GM18498 (cell line): Measurements from ENCODE around the gene ATP2A2.
A peak's percentile ranks its signal among the peaks of the same experiment; 100 is the strongest.
"Not testable (repeated sequence)": the region's sequence is repeated elsewhere in the genome, so short reads cannot be mapped to it uniquely, and the experiment has no call there.

ENCODE experiments used
- ATAC-seq: cut with Tn5 transposase; IDR thresholded peaks from one replicate; pipeline ENCODE4 v1.9.1; 2021; ENCODE audit warnings: mild to moderate bottlenecking, moderate library complexity; ENCODE audit not compliant: unreplicated experiment

Gene ATP2A2

GRCh38 chr12:110365489-110366320 is 84.7 kb downstream of the ATP2A2 start:
- ATAC-seq = no peak

- ATAC-seq = no peak
Observed at GRCh38 chr12:110366321-110367142, 85.5 kb downstream of the ATP2A2 start.

GRCh38 chr12:110367181-110367864 is 86.3 kb downstream of the ATP2A2 start:
- ATAC-seq = no peak

GRCh38 chr12:110369992-110370391 is 88.9 kb downstream of the ATP2A2 start:
- no peak for ATAC-seq

- ATAC-seq = no peak
Observed at GRCh38 chr12:110370732-110371231, 89.7 kb downstream of the ATP2A2 start.

GRCh38 chr12:110371408-110372055 is 90.5 kb downstream of the ATP2A2 start:
- ATAC-seq = peak; percentile 65

- ATAC-seq = no peak
Observed at GRCh38 chr12:110372056-110372425, 91.0 kb downstream of the ATP2A2 start.

- ATAC-seq = no peak
Observed at GRCh38 chr12:110373025-110373424, 92.0 kb downstream of the ATP2A2 start.

- no peak for ATAC-seq
Observed at GRCh38 chr12:110373425-110373824, 92.4 kb downstream of the ATP2A2 start.

- ATAC-seq = no peak
Observed at GRCh38 chr12:110373962-110374611, 93.0 kb downstream of the ATP2A2 start.

GRCh38 chr12:110378131-110378790 is 97.2 kb downstream of the ATP2A2 start:
- ATAC-seq = not testable (repeated sequence)

GRCh38 chr12:110379197-110379596 is 98.2 kb downstream of the ATP2A2 start:
- ATAC-seq = no peak

- no peak for ATAC-seq
Observed at GRCh38 chr12:110379631-110380030, 98.6 kb downstream of the ATP2A2 start.

GRCh38 chr12:110382683-110383082 is 101.6 kb downstream of the ATP2A2 start:
- no peak for ATAC-seq
